ENCODE results near the gene BACH2.
"Not testable (repeated sequence)": the region's sequence is repeated elsewhere in the genome, so short reads cannot be mapped to it uniquely, and the experiment has no call there.

The BACH2 gene

DNA sequence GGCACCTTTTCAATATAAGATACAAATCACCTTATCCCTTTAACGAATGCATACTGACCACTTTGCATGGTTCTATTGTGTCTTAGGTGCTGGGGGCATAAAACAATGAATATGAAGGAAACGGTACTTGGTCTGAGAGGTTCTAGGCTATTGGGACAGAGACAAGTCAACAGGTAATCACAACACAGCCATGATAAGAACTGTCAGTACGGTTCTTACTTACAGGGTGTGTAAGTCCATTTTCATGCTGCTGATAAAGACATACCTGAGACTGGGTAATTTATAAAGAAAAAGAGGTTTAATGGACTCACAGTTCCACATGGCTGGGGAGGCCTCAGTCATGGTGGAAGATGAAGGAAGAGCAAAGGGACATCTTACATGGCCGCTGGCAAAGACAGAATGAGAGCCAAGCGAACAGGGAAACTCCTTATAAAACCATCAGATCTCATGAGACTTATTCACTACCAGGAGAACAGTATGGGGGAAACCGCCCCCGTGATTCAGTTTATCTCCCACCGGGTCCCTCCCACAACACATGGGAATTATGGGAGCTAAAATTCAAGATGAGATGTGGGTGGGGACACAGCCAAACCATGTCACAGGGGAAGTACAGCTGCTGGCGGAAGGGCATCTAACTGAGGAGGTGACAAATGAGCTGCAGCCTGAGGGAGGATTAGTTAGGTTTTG is 325.2 kb downstream of the BACH2 start:
- H3K9me3 ChIP-seq (replicated peaks in 1 of 2; ENCODE audit: control insufficient read depth in 2 of 2, insufficient read depth in 1 of 2, low read depth in 1 of 2, low read length in 2 of 2); H3K4me2 ChIP-seq (ENCODE audit: insufficient read depth, low read length, poor library complexity, severe bottlenecking); H3K27ac ChIP-seq (replicated peaks; ENCODE audit: low read length); H3K18ac ChIP-seq (ENCODE audit: low read length); H4K91ac ChIP-seq (ENCODE audit: low read depth, low read length, poor library complexity); H2BK5ac ChIP-seq (ENCODE audit: low read length); H3K27me3 ChIP-seq (ENCODE audit: control insufficient read depth in 3 of 3, insufficient read depth in 3 of 3, low read depth in 1 of 3, low read length in 3 of 3); H2BK12ac ChIP-seq (ENCODE audit: low read length); H3K4me3 ChIP-seq (ENCODE audit: low read length in 2 of 2); H4K8ac ChIP-seq (ENCODE audit: low read depth, low read length); H3K36me3 ChIP-seq (replicated peaks in 1 of 2; ENCODE audit: control insufficient read depth in 2 of 2, insufficient read depth in 2 of 2, low read length in 2 of 2); H3K4ac ChIP-seq (ENCODE audit: low read length); H3K4me1 ChIP-seq (ENCODE audit: control insufficient read depth in 2 of 2, insufficient read depth in 1 of 2, low read depth in 1 of 2, low read length in 2 of 2); H3K79me1 ChIP-seq (ENCODE audit: low read depth, low read length); DNase-seq (ENCODE audit: low spot score); H2AFZ ChIP-seq (ENCODE audit: low read length); H2BK120ac ChIP-seq (ENCODE audit: low read depth, low read length): not testable (repeated sequence)
- Histone ChIP-seq H3K23ac (ENCODE audit: low read depth, low read length, poor library complexity) (peak overlapping the region; percentile 12), H2BK15ac (ENCODE audit: low read length) (peak overlapping the region; percentile 87), H3K14ac (ENCODE audit: low read length) (peak overlapping the region; percentile 60), H2AK5ac (ENCODE audit: low read depth, low read length) (peak overlapping the region; percentile 31), H3K9ac (ENCODE audit: low read depth, low read length, poor library complexity) (peak overlapping the region; percentile 31)
- WGBS, 2 donors (ENCODE audit: extremely low coverage in 2 of 2, insufficient read length in 2 of 2, insufficient replicate concordance in 1 of 2): no CpG with 5 or more reads among the region's 9 CpGs

DNA sequence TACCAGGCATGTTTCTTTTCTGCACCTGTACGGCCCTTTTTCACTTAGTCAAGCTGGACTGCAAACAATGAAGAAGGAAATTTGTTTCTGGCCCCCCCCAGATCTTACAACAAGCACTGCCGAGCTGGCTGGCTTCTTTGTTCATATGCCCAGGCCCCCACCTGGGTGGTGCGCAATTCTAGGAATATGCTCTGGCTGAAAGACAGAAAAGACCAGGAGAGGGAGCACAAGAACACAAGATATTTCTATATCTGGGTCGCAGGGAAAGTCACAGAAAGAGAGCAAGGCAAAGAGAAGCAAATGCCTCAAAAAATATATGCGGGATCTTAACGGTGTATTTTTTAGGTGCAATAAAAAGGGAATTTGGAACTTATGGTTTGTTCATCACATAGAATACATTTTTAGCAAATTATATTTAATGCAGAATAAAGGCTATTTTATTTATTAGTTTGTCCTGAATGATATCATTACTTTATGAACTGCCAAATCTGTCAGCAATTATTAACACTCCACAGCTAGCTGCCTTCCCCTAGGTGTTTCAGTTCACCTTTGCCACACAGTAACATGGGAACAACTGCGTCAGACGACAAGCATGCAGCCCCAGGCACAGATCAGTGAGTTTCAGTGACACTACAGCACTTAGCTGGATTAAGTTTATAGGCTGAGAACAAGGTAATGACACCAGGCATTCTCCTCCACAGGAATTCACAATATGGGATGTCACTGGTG is 325.9 kb downstream of the BACH2 start:
- H3K79me1 ChIP-seq (ENCODE audit: low read depth, low read length): no peaks in the 10 kb centered on the region
- no peaks in the 10 kb centered on the region for H3K9me3 ChIP-seq (replicated peaks in 1 of 2; ENCODE audit: control insufficient read depth in 2 of 2, insufficient read depth in 1 of 2, low read depth in 1 of 2, low read length in 2 of 2)
- no peak overlapping the region for H2BK12ac ChIP-seq (ENCODE audit: low read length)
- H3K18ac ChIP-seq (ENCODE audit: low read length): no peak overlapping the region
- no peak overlapping the region for H3K4ac ChIP-seq (ENCODE audit: low read length)
- H3K27ac ChIP-seq (replicated peaks; ENCODE audit: low read length): no peak overlapping the region
- H4K91ac ChIP-seq (ENCODE audit: low read depth, low read length, poor library complexity): no peak overlapping the region
- no peak overlapping the region for H2AFZ ChIP-seq (ENCODE audit: low read length)
- no peak overlapping the region for H2BK5ac ChIP-seq (ENCODE audit: low read length)
- no peak overlapping the region for H2BK120ac ChIP-seq (ENCODE audit: low read depth, low read length)
- H3K14ac ChIP-seq (ENCODE audit: low read length): no peak overlapping the region
- H2BK15ac ChIP-seq (ENCODE audit: low read length): no peak overlapping the region
- H3K4me3 ChIP-seq (ENCODE audit: low read length in 2 of 2): no peak overlapping the region
- no peak overlapping the region for H3K23ac ChIP-seq (ENCODE audit: low read depth, low read length, poor library complexity)
- no CpG with 5 or more reads among the region's 8 CpGs for WGBS, 2 donors (ENCODE audit: extremely low coverage in 2 of 2, insufficient read length in 2 of 2, insufficient replicate concordance in 1 of 2)
- no peak overlapping the region for H2AK5ac ChIP-seq (ENCODE audit: low read depth, low read length)
- H3K27me3 ChIP-seq (ENCODE audit: control insufficient read depth in 3 of 3, insufficient read depth in 3 of 3, low read depth in 1 of 3, low read length in 3 of 3): no peaks in the 10 kb centered on the region
- H3K9ac ChIP-seq (ENCODE audit: low read depth, low read length, poor library complexity): no peak overlapping the region
- no peaks in the 10 kb centered on the region for H3K36me3 ChIP-seq (replicated peaks in 1 of 2; ENCODE audit: control insufficient read depth in 2 of 2, insufficient read depth in 2 of 2, low read length in 2 of 2)
- H3K4me1 ChIP-seq (ENCODE audit: control insufficient read depth in 2 of 2, insufficient read depth in 1 of 2, low read depth in 1 of 2, low read length in 2 of 2): peaks cover 0 to 2% of the 10 kb centered on the region in 2 donors
- DNase-seq (ENCODE audit: low spot score): peak; percentile 48
- H4K8ac ChIP-seq (ENCODE audit: low read depth, low read length): no peak overlapping the region
- no peak overlapping the region for H3K4me2 ChIP-seq (ENCODE audit: insufficient read depth, low read length, poor library complexity, severe bottlenecking)

DNA sequence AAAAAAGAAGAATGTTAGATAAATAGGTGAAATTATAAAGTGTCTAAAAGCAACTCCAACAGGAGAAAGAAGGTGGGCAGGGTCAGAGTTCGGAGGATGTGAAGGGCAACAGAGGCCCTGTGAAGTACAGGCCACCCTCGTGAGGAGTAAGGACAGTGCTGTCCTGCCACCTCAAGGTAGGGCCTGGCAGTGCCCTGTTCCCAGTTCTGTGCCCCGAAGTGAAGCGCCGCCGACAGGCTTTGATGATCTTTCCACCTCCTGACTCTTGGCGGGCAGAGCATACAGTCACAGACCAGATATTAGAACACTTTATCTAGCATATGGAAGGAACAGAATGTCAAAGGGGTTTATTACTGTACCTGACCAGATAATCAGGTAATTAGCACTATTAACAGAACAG is 326.6 kb downstream of the BACH2 start:
- Histone ChIP-seq H3K23ac (ENCODE audit: low read depth, low read length, poor library complexity) (no peak overlapping the region), H3K9ac (ENCODE audit: low read depth, low read length, poor library complexity) (no peak overlapping the region), H3K27ac (replicated peaks; ENCODE audit: low read length) (no peak overlapping the region), H2AK5ac (ENCODE audit: low read depth, low read length) (no peak overlapping the region), H2BK12ac (ENCODE audit: low read length) (no peak overlapping the region), H4K91ac (ENCODE audit: low read depth, low read length, poor library complexity) (no peak overlapping the region), H3K4me1 (ENCODE audit: control insufficient read depth in 2 of 2, insufficient read depth in 1 of 2, low read depth in 1 of 2, low read length in 2 of 2) (peaks cover 0 to 2% of the 10 kb centered on the region in 2 donors), H3K4me3 (ENCODE audit: low read length in 2 of 2) (peak overlapping the region in 1 of 2 donors; percentile 42), H3K79me1 (ENCODE audit: low read depth, low read length) (no peaks in the 10 kb centered on the region), H3K4ac (ENCODE audit: low read length) (no peak overlapping the region), H2BK120ac (ENCODE audit: low read depth, low read length) (no peak overlapping the region), H2AFZ (ENCODE audit: low read length) (no peak overlapping the region), H4K8ac (ENCODE audit: low read depth, low read length) (no peak overlapping the region), H3K4me2 (ENCODE audit: insufficient read depth, low read length, poor library complexity, severe bottlenecking) (no peak overlapping the region), H3K18ac (ENCODE audit: low read length) (no peak overlapping the region), H3K14ac (ENCODE audit: low read length) (no peak overlapping the region), H3K36me3 (replicated peaks in 1 of 2; ENCODE audit: control insufficient read depth in 2 of 2, insufficient read depth in 2 of 2, low read length in 2 of 2) (no peaks in the 10 kb centered on the region), H2BK15ac (ENCODE audit: low read length) (no peak overlapping the region), H3K9me3 (replicated peaks in 1 of 2; ENCODE audit: control insufficient read depth in 2 of 2, insufficient read depth in 1 of 2, low read depth in 1 of 2, low read length in 2 of 2) (no peaks in the 10 kb centered on the region), H2BK5ac (ENCODE audit: low read length) (no peak overlapping the region), H3K27me3 (ENCODE audit: control insufficient read depth in 3 of 3, insufficient read depth in 3 of 3, low read depth in 1 of 3, low read length in 3 of 3) (no peaks in the 10 kb centered on the region)
- no CpG with 5 or more reads among the region's 7 CpGs for WGBS, 2 donors (ENCODE audit: extremely low coverage in 2 of 2, insufficient read length in 2 of 2, insufficient replicate concordance in 1 of 2)
- no peak for DNase-seq (ENCODE audit: low spot score)

DNA sequence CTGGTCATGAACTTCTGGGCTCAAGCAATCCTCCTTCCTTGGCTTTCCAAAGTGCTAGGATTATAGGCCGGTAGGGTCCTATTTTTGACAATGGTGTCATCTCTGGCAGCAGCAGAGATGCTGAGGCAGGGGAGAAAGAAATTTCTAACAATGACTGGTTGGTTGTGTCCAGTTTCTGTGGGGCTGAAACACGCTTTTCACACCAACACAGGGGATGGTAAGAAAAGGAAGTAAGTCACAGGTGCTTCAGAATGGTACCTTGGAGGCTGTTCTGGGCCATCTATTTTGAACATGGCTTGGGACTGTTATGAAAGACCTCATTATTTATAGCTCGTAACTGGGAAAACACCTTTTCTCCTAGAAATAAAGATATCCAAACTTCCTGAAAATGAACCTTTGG is 329.7 kb downstream of the BACH2 start:
- DNase-seq (ENCODE audit: low spot score): no peak
- H2AK5ac ChIP-seq (ENCODE audit: low read depth, low read length): no peak overlapping the region
- no peak overlapping the region for H2BK120ac ChIP-seq (ENCODE audit: low read depth, low read length)
- no peak overlapping the region for H2BK12ac ChIP-seq (ENCODE audit: low read length)
- no peak overlapping the region for H3K4me2 ChIP-seq (ENCODE audit: insufficient read depth, low read length, poor library complexity, severe bottlenecking)
- H3K4me3 ChIP-seq (ENCODE audit: low read length in 2 of 2): no peak overlapping the region
- peaks cover 0 to 2% of the 10 kb centered on the region in 2 donors for H3K9me3 ChIP-seq (replicated peaks in 1 of 2; ENCODE audit: control insufficient read depth in 2 of 2, insufficient read depth in 1 of 2, low read depth in 1 of 2, low read length in 2 of 2)
- H2BK15ac ChIP-seq (ENCODE audit: low read length): no peak overlapping the region
- WGBS, 2 donors (ENCODE audit: extremely low coverage in 2 of 2, insufficient read length in 2 of 2, insufficient replicate concordance in 1 of 2): no CpG with 5 or more reads among the region's 3 CpGs
- no peak overlapping the region for H2AFZ ChIP-seq (ENCODE audit: low read length)
- H3K36me3 ChIP-seq (replicated peaks in 1 of 2; ENCODE audit: control insufficient read depth in 2 of 2, insufficient read depth in 2 of 2, low read length in 2 of 2): no peaks in the 10 kb centered on the region
- H2BK5ac ChIP-seq (ENCODE audit: low read length): no peak overlapping the region
- no peak overlapping the region for H3K18ac ChIP-seq (ENCODE audit: low read length)
- H4K91ac ChIP-seq (ENCODE audit: low read depth, low read length, poor library complexity): no peak overlapping the region
- peaks cover 0 to 2% of the 10 kb centered on the region in 2 donors for H3K4me1 ChIP-seq (ENCODE audit: control insufficient read depth in 2 of 2, insufficient read depth in 1 of 2, low read depth in 1 of 2, low read length in 2 of 2)
- H3K14ac ChIP-seq (ENCODE audit: low read length): no peak overlapping the region
- no peak overlapping the region for H4K8ac ChIP-seq (ENCODE audit: low read depth, low read length)
- H3K9ac ChIP-seq (ENCODE audit: low read depth, low read length, poor library complexity): no peak overlapping the region
- no peak overlapping the region for H3K4ac ChIP-seq (ENCODE audit: low read length)
- H3K27ac ChIP-seq (replicated peaks; ENCODE audit: low read length): no peak overlapping the region
- H3K23ac ChIP-seq (ENCODE audit: low read depth, low read length, poor library complexity): no peak overlapping the region
- no peaks in the 10 kb centered on the region for H3K79me1 ChIP-seq (ENCODE audit: low read depth, low read length)
- no peaks in the 10 kb centered on the region for H3K27me3 ChIP-seq (ENCODE audit: control insufficient read depth in 3 of 3, insufficient read depth in 3 of 3, low read depth in 1 of 3, low read length in 3 of 3)
